Lower leg skin (tissue), 4 donors: ENCODE measurements around the gene ZP1. TPM values are rescaled to one million over a fixed set of nuclear protein-coding genes. Genes with fewer than 3 reads are reported as not detected.
"Not testable (repeated sequence)": the region's sequence is repeated elsewhere in the genome, so short reads cannot be mapped to it uniquely, and the experiment has no call there.

Source experiments
- DNase-seq, 2 donors: peaks; one replicate each; pipeline ENCODE4 v3.0.0-alpha.2; 2019; ENCODE audit warnings: low spot score in 2 of 2
- H3K4me3 ChIP-seq: fragments of 200-600 bp; sonication (generic); 2 replicates; pipeline ENCODE4 v1.5.1; 2017; ENCODE audit warnings: mild to moderate bottlenecking, low read depth; ENCODE audit not compliant: poor library complexity, severe bottlenecking
- CTCF ChIP-seq, 3 donors: fragments of 450-650 bp; IDR thresholded peaks; one replicate each; pipeline ENCODE4 v1.5.1; 2016; ENCODE audit warnings: antibody characterized with exemption in 3 of 3, mild to moderate bottlenecking in 3 of 3, moderate library complexity in 2 of 3
- POLR2A ChIP-seq, 2 donors: fragments of 450-650 bp; IDR thresholded peaks; one replicate each; pipeline ENCODE4 v1.6.1; 2016 to 2017; ENCODE audit warnings: antibody characterized with exemption in 2 of 2, mild to moderate bottlenecking in 1 of 2, moderate library complexity in 1 of 2
- WGBS, 2 donors: methylation state at CpG; one replicate each; pipeline ENCODE4 v1.1.5; 2018; 5-methylcytosine and 5-hydroxymethylcytosine counted together
- intact Hi-C: fragments of 100-400 bp; cut with DNase I; formaldehyde crosslinking; loops from one replicate; pipeline ENCODE4 v1.15.0; 2023; ENCODE audit warnings: low total_unique reads
- total RNA-seq, 4 donors: library from RNA; depleted of rRNA; stranded (reverse); fragments of >200 nt; gene quantifications; one replicate each; pipeline ENCODE4 v1.1.0, GENCODE V29; 2016

ZP1 gene, protein sequence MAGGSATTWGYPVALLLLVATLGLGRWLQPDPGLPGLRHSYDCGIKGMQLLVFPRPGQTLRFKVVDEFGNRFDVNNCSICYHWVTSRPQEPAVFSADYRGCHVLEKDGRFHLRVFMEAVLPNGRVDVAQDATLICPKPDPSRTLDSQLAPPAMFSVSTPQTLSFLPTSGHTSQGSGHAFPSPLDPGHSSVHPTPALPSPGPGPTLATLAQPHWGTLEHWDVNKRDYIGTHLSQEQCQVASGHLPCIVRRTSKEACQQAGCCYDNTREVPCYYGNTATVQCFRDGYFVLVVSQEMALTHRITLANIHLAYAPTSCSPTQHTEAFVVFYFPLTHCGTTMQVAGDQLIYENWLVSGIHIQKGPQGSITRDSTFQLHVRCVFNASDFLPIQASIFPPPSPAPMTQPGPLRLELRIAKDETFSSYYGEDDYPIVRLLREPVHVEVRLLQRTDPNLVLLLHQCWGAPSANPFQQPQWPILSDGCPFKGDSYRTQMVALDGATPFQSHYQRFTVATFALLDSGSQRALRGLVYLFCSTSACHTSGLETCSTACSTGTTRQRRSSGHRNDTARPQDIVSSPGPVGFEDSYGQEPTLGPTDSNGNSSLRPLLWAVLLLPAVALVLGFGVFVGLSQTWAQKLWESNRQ
- under 1 TPM in 2 of 4 donors, not detected in 2; 0.25 to 0.26 TPM for total RNA-seq

DNA sequence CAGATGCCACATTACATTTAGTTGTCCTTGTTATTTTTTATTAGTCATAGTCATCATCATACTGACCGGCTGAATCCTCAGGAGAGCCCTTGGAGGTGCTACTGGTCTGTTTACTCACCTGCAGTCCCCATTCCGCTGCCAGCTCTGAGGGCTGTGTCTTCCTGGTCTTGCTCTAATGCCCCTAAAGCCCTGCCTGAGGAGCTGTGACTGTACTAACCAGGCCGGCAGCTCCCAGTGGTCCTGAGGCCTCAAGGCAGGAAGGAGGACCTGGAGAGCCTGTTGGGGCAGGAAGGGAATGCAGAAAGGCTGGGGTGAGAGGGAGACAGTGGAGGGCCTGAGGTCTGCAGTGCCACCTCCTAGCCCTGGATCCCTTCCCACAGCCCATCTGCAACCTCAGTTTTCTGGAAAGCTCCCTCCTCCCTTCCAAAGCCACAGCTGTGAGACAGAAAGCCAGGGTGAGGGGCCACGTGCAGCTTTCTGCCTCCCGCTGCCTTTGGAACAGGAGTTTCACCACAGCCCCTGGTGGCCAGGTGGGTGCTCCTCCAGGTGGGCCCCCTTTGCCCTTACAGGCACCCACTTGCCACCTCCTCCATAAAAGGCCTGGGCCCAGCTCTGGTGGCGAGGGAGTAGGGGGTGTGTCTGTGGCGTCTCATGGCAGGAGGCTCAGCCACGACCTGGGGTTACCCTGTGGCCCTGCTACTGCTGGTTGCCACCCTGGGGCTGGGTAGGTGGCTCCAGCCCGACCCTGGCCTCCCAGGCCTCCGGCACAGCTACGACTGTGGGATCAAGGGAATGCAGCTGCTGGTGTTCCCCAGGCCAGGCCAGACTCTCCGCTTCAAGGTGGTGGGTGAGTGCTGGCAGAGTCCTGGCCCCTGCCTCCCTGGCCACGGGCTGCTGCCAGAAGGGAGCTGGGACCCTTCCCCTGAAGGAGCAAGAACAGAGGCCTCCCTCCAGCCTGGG is at the start of gene ZP1:
TSS of gene ZP1 (plus strand) at position 632 of the 960 bp plus-strand sequence. CDS start at position 652, 20 bp downstream.
- WGBS, 2 donors = 62 to 77% methylated on average over 6 to 12 of the region's 13 CpGs

GRCh38 chr11:60818057-60818456 is 49.3 kb upstream of the ZP1 start:
- H3K4me3 ChIP-seq = no peak overlapping the region
- no peak for DNase-seq
- TF ChIP-seq CTCF (IDR thresholded peaks at IDR 0.05) = no peak
- no peak for TF ChIP-seq POLR2A (IDR thresholded peaks at IDR 0.05)
- intact Hi-C loops = no loop called here
- WGBS, 2 donors = 74 to 76% methylated on average over 4 of the region's 4 CpGs

More for the DNA sequence above, at the start of gene ZP1:
- no peak within 1 kb of the TSS for H3K4me3 ChIP-seq
- DNase-seq = peak in 1 of 2 donors; percentile 77
- intact Hi-C loops = no loop called here
- no peak for TF ChIP-seq POLR2A (IDR thresholded peaks at IDR 0.05)
- TF ChIP-seq CTCF (IDR thresholded peaks at IDR 0.05) = no peak

DNA sequence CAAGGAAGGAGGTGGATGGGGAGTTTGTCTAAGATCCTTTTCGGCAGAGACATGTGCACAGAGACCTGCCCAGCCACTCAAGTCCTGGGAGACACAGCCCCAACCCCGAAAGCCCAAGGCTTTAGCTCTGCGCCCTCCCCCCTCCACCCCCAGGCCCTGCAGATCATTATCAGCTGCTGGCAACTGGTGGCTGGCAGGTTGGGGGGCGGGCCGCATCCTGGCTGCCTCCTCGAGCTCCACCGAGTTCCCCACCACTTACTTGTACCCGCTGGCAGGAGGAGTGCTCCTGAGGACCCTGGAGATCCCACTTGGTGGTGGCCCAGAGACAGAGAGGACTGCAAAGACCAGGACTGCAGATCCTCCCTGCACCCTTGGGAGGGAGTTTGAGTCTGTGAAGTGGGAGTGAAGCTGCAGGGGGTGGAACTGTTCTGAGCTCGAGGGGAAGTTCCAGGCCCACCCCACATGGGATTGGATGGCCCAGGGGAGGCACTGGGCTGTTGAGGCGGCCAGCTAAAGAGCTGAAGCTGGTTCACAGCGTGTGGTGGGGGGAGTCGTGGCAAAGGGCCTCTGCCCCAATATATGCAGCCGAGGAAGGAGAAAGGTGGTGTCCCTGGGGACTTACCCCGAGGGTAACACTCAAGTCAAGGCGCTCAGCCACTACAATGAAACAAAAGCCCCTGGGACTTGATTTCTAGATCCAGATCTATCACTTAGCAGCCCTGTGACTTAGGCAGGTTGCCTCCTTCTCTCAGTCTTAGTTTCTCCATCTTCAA is 45.3 kb upstream of the ZP1 start:
- H3K4me3 ChIP-seq = no peak overlapping the region
- 45 to 66% methylated on average over 10 to 14 of the region's 15 CpGs for WGBS, 2 donors
- TF ChIP-seq POLR2A (IDR thresholded peaks at IDR 0.05) = no peak
- no peak for TF ChIP-seq CTCF (IDR thresholded peaks at IDR 0.05)
- intact Hi-C loops = loop anchor here (10.0 kb wide), 1 partner anchor 363 kb away; no protein-coding TSS in a partner anchor
- no peak for DNase-seq

DNA sequence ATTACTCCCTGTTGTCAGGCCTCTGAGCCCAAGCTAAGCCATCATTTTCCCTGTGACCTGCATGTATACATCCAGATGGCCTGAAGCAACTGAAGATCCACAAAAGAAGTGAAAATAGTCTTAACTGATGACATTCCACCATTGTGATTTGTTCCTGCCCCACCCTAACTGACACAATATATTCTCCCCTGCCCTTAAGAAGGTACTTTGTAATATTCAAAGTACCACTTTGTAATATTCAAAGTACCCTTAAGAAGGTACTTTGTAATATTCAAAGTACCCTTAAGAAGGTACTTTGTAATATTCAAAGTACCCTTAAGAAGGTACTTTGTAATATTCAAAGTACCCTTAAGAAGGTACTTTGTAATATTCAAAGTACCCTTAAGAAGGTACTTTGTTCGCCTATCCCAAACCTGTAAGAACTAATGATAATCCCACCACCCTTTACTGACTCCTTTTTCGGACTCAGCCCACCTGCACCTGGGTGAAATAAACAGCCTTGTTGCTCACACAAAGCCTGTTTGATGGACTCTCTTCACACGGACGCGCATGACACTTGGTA is 43.5 kb upstream of the ZP1 start:
- intact Hi-C loops = loop anchor here (10.0 kb wide), 1 partner anchor 361 kb away; no protein-coding TSS in a partner anchor
- not testable (repeated sequence) for DNase-seq, H3K4me3 ChIP-seq
- WGBS, 2 donors = 95% methylated on average over 5 of the region's 5 CpGs

DNA sequence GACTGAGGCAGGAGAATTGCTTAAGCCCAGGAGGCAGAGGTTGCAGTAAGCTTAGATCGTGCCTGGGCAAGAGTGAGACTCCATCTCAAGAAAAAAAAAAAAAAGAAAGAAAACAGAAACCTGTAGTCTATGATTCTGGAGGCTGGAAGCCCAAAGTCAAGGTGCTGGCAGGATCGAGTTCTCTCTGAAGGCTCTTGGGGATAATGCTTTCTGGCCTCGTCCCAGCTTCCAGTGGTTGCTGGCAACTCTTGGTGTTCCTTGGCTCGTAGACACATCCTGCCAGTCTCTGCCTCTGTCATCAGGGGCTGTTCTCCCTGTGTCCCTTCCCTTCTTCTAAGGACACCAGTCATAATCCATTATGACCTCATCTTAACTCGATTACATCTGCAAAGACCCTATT is 42.2 kb upstream of the ZP1 start:
- H3K4me3 ChIP-seq = no peak overlapping the region
- WGBS, 2 donors = 73 to 86% methylated on average over 5 of the region's 5 CpGs
- intact Hi-C loops = loop anchor here (10.0 kb wide), 1 partner anchor 360 kb away; no protein-coding TSS in a partner anchor
- DNase-seq = no peak
- TF ChIP-seq CTCF (IDR thresholded peaks at IDR 0.05) (no peak), POLR2A (IDR thresholded peaks at IDR 0.05) (no peak)
